Vagina (tissue), 2 donors: Measurements from ENCODE around the gene OTUB1. TPM values are rescaled to one million over a fixed set of nuclear protein-coding genes. Genes with fewer than 3 reads are reported as not detected.

ENCODE experiments used
- DNase-seq, 2 donors: peaks; one replicate each; pipeline ENCODE4 v3.0.0-alpha.2; 2017; ENCODE audit errors: extremely low spot score in 2 of 2
- H3K27ac ChIP-seq: fragments of 200-600 bp; sonication (generic); one replicate; pipeline ENCODE4 v1.5.1; 2019
- H3K27me3 ChIP-seq: fragments of 200-600 bp; sonication (generic); one replicate; pipeline ENCODE4 v1.5.1; 2019
- H3K36me3 ChIP-seq, 2 donors: fragments of 200-600 bp; sonication (generic); one replicate each; pipeline ENCODE4 v1.5.1; 2017 to 2019
- H3K4me1 ChIP-seq: fragments of 200-600 bp; sonication (generic); one replicate; pipeline ENCODE4 v1.5.1; 2019
- H3K4me3 ChIP-seq, 2 donors: fragments of 200-600 bp; sonication (generic); 1 replicate in 1 of 2; 2 replicates in 1 of 2; pipeline ENCODE4 v1.5.1; 2016 to 2019
- H3K9me3 ChIP-seq: fragments of 200-600 bp; sonication (generic); one replicate; pipeline ENCODE4 v1.5.1; 2019
- POLR2A ChIP-seq, 2 donors: fragments of 450-650 bp; IDR thresholded peaks; one replicate each; pipeline ENCODE4 v1.6.1; 2017; ENCODE audit warnings: antibody characterized with exemption in 2 of 2, mild to moderate bottlenecking in 2 of 2, moderate library complexity in 2 of 2
- POLR2AphosphoS5 ChIP-seq, 2 donors: sonication (generic); formaldehyde crosslinking; IDR thresholded peaks; one replicate each; pipeline ENCODE4 v1.9.0; 2017; ENCODE audit warnings: antibody characterized with exemption in 2 of 2, mild to moderate bottlenecking in 2 of 2, low read depth in 1 of 2; ENCODE audit not compliant: insufficient read depth in 1 of 2
- intact Hi-C: fragments of 100-400 bp; cut with DNase I; formaldehyde crosslinking; loops from one replicate; pipeline ENCODE4 v1.15.1; 2023
- total RNA-seq: library from RNA; depleted of rRNA; stranded (reverse); fragments of >200 nt; gene quantifications from one replicate; pipeline ENCODE4 v1.2.3, GENCODE V29; 2016
- TF ChIP-seq, protein P1 (sequence below), 3 experiments: fragments of 450-650 bp in 2 of 3; fragments of 200-600 bp in 1 of 3; sonication (generic) in 1 of 3; IDR thresholded peaks; one replicate each; pipeline ENCODE4 v1.5.1; 2017 to 2019; ENCODE audit warnings: antibody characterized with exemption in 3 of 3, mild to moderate bottlenecking in 2 of 3, moderate library complexity in 2 of 3

Gene OTUB1
- total RNA-seq, 1 donor from 2014 or later = 85.0 TPM

DNA sequence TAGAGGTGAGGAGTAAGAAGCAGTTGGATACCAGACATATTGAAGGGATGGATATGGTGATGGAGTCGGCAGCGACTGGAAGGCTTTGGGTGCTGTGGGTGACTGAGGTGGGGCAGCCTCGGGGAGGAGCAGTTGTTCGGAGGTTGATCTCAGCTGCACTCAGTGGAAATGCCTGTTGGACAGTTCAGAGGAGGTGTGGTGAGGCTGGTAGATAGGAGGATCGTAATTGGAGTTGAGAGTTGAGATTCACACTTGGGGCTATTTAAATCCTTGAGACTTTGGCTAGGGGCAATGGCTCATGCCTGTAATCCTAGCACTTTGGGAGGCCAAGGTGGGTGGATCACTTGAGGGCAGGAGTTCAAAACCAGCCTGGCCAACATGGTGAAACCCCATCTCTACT, 6.9 kb downstream of the OTUB1 start:
- no peak for DNase-seq
- Histone ChIP-seq H3K27ac (no peak overlapping the region), H3K4me3 (no peak overlapping the region), H3K9me3 (no peaks in the 10 kb centered on the region), H3K27me3 (no peaks in the 10 kb centered on the region), H3K4me1 (peaks cover 3% of the 10 kb centered on the region), H3K36me3 (peaks cover 0 to 46% of the 10 kb centered on the region in 2 donors)
- intact Hi-C loops = no loop called here
- TF ChIP-seq POLR2A (IDR thresholded peaks at IDR 0.05) = no peak
- TF ChIP-seq POLR2AphosphoS5 (IDR thresholded peaks at IDR 0.05; ENCODE audit: insufficient read depth in 1 of 2, low read depth in 1 of 2) = no peak
- TF ChIP-seq, protein P1, sequence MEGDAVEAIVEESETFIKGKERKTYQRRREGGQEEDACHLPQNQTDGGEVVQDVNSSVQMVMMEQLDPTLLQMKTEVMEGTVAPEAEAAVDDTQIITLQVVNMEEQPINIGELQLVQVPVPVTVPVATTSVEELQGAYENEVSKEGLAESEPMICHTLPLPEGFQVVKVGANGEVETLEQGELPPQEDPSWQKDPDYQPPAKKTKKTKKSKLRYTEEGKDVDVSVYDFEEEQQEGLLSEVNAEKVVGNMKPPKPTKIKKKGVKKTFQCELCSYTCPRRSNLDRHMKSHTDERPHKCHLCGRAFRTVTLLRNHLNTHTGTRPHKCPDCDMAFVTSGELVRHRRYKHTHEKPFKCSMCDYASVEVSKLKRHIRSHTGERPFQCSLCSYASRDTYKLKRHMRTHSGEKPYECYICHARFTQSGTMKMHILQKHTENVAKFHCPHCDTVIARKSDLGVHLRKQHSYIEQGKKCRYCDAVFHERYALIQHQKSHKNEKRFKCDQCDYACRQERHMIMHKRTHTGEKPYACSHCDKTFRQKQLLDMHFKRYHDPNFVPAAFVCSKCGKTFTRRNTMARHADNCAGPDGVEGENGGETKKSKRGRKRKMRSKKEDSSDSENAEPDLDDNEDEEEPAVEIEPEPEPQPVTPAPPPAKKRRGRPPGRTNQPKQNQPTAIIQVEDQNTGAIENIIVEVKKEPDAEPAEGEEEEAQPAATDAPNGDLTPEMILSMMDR (IDR thresholded peaks at IDR 0.05) = no peak

DNA sequence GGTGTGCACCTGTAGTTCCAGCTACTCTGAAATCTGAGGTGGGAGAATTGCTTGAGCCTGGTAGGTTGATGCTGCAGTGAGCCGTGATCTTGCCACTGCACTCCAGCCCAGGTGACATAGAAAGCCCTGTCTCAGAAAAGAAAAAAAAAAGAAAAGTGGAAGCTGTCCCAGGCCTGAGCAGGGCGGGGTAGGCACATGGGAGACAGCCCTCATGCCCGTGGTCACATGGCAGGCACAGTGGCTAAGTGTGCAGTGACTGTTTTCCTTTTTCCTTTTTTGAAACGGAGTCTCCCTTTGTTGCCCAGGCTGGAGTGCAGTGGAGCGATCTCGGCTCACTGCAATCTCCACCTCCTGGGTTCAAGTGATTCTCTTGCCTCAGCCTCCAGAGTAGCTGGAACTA, 7.8 kb downstream of the OTUB1 start:
- no peak overlapping the region for H3K27ac ChIP-seq
- H3K36me3 ChIP-seq = peaks cover 0 to 48% of the 10 kb centered on the region in 2 donors
- intact Hi-C loops = no loop called here
- no peak for DNase-seq
- no peaks in the 10 kb centered on the region for H3K27me3 ChIP-seq
- no peak overlapping the region for H3K4me3 ChIP-seq
- peaks cover 6% of the 10 kb centered on the region for H3K4me1 ChIP-seq
- no peak for TF ChIP-seq POLR2A (IDR thresholded peaks at IDR 0.05)
- TF ChIP-seq POLR2AphosphoS5 (IDR thresholded peaks at IDR 0.05; ENCODE audit: insufficient read depth in 1 of 2, low read depth in 1 of 2) = no peak
- TF ChIP-seq, protein P1 (IDR thresholded peaks at IDR 0.05) = no peak
- no peaks in the 10 kb centered on the region for H3K9me3 ChIP-seq

DNA sequence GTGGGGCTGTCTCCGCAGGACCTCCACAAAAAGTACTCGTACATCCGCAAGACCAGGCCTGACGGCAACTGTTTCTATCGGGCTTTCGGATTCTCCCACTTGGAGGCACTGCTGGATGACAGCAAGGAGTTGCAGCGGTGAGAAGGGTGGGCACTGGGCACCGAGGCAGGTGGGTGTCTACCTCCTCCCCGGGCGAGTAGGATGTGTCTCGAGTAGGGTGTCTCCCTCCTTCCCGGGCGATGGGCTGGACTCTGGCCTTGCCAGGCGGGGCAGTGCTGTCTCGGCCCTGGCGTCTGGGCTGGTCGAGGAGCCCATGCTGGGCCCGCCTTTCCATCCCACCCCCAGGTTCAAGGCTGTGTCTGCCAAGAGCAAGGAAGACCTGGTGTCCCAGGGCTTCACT, 10.3 kb downstream of the OTUB1 start:
- Histone ChIP-seq H3K36me3 (peaks cover 0 to 39% of the 10 kb centered on the region in 2 donors), H3K9me3 (no peaks in the 10 kb centered on the region), H3K27ac (no peak overlapping the region), H3K4me3 (no peak overlapping the region), H3K27me3 (no peaks in the 10 kb centered on the region), H3K4me1 (peaks cover 31% of the 10 kb centered on the region)
- no peak for DNase-seq
- intact Hi-C loops = no loop called here
- no peak for TF ChIP-seq POLR2AphosphoS5 (IDR thresholded peaks at IDR 0.05; ENCODE audit: insufficient read depth in 1 of 2, low read depth in 1 of 2)
- TF ChIP-seq, protein P1 (IDR thresholded peaks at IDR 0.05) = no peak
- TF ChIP-seq POLR2A (IDR thresholded peaks at IDR 0.05) = no peak

DNA sequence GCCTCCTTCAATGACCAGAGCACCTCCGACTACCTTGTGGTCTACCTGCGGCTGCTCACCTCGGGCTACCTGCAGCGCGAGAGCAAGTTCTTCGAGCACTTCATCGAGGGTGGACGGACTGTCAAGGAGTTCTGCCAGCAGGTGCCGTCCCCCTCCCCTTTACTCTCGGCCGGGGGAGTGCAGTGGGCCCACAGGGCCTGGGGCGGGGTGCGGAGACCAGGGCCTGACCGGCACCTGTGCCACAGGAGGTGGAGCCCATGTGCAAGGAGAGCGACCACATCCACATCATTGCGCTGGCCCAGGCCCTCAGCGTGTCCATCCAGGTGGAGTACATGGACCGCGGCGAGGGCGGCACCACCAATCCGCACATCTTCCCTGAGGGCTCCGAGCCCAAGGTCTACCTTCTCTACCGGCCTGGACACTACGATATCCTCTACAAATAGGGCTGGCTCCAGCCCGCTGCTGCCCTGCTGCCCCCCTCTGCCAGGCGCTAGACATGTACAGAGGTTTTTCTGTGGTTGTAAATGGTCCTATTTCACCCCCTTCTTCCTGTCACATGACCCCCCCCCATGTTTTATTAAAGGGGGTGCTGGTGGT, 11.0 kb downstream of the OTUB1 start:
- intact Hi-C loops = no loop called here
- H3K4me1 ChIP-seq = peaks cover 38% of the 10 kb centered on the region
- no peaks in the 10 kb centered on the region for H3K9me3 ChIP-seq
- no peak overlapping the region for H3K4me3 ChIP-seq
- no peak for DNase-seq
- H3K27me3 ChIP-seq = no peaks in the 10 kb centered on the region
- TF ChIP-seq POLR2AphosphoS5 (IDR thresholded peaks at IDR 0.05; ENCODE audit: insufficient read depth in 1 of 2, low read depth in 1 of 2) = no peak
- TF ChIP-seq, protein P1 (IDR thresholded peaks at IDR 0.05) = no peak
- TF ChIP-seq POLR2A (IDR thresholded peaks at IDR 0.05) = no peak
- H3K36me3 ChIP-seq = peaks cover 0 to 33% of the 10 kb centered on the region in 2 donors
- no peak overlapping the region for H3K27ac ChIP-seq

DNA sequence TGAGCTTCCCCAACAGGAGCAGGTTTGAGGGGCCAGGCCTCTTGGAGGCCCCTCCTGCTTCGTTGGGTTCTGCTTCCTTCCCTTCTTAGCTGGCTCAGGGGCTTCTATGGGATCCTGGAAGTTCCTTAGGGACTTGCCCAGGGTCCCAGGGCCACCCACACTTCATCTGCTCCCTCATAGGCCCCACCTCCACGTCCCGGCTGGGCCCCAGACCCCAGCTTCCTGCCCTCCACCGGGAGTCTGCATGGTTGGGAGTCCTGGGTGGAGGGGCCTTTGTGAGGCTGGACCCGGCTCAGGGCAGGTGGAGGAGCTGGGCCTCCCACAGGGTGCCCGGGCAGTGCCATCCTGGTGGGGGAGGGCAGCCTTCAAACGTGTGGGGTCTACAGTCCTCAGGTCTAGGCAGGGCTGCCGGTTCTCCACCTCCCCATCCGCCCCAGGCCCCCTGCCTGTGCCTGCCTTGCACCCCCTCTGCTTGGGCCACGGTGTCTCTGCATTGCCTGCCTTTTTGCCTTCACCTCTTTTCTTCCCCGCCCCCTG, 11.6 kb downstream of the OTUB1 start:
- H3K4me1 ChIP-seq = peaks cover 44% of the 10 kb centered on the region
- no peak overlapping the region for H3K27ac ChIP-seq
- no peaks in the 10 kb centered on the region for H3K9me3 ChIP-seq
- H3K27me3 ChIP-seq = no peaks in the 10 kb centered on the region
- TF ChIP-seq, protein P1 (IDR thresholded peaks at IDR 0.05) = no peak
- TF ChIP-seq POLR2AphosphoS5 (IDR thresholded peaks at IDR 0.05; ENCODE audit: insufficient read depth in 1 of 2, low read depth in 1 of 2) (no peak), POLR2A (IDR thresholded peaks at IDR 0.05) (no peak)
- H3K4me3 ChIP-seq = no peak overlapping the region
- intact Hi-C loops = no loop called here
- no peak for DNase-seq
- peaks cover 0 to 33% of the 10 kb centered on the region in 2 donors for H3K36me3 ChIP-seq
